ENCODE results near the gene PROX1.

The PROX1 gene

GRCh38 chr1:214004795-214005194 lies 17.0 kb downstream of the PROX1 start:
- Histone ChIP-seq H3K4me3 (ENCODE audit: low read length) (no peak overlapping the region), H2BK15ac (replicated peaks; ENCODE audit: low read depth) (no peak overlapping the region), H3K9ac (ENCODE audit: low read length) (no peak overlapping the region), H2BK5ac (ENCODE audit: low read length) (no peak overlapping the region), H3K4me1 (ENCODE audit: control insufficient read depth, low read depth, low read length) (no peaks in the 10 kb centered on the region), H2AK5ac (ENCODE audit: low read length) (no peak overlapping the region), H4K5ac (ENCODE audit: low read length) (no peak overlapping the region), H3K56ac (ENCODE audit: low read length) (no peak overlapping the region), H3K79me2 (ENCODE audit: control insufficient read depth, insufficient read depth, low read length) (no peaks in the 10 kb centered on the region), H3K27ac (ENCODE audit: low read depth, low read length) (no peak overlapping the region), H3K36me3 (ENCODE audit: control insufficient read depth, insufficient read depth, low read length) (no peaks in the 10 kb centered on the region), H3K23ac (ENCODE audit: low read length) (no peak overlapping the region), H4K8ac (ENCODE audit: low read depth, low read length) (no peak overlapping the region), H3K4ac (ENCODE audit: low read depth, low read length) (no peak overlapping the region), H3K27me3 (ENCODE audit: insufficient read depth, low read length, poor library complexity) (no peaks in the 10 kb centered on the region), H3K79me1 (ENCODE audit: low read length) (no peaks in the 10 kb centered on the region), H3K4me2 (ENCODE audit: low read length) (no peak overlapping the region), H2BK120ac (ENCODE audit: low read depth, low read length) (no peak overlapping the region), H3K18ac (ENCODE audit: low read length) (no peak overlapping the region)
- WGBS (ENCODE audit: extremely low coverage, insufficient coverage, low lambda C conversion rate) = no CpG with 5 or more reads among the region's 4 CpGs
- no peak for DNase-seq

GRCh38 chr1:214005708-214006107 lies 17.9 kb downstream of the PROX1 start:
- Histone ChIP-seq H4K5ac (ENCODE audit: low read length) (no peak overlapping the region), H4K8ac (ENCODE audit: low read depth, low read length) (no peak overlapping the region), H3K9ac (ENCODE audit: low read length) (no peak overlapping the region), H3K79me2 (ENCODE audit: control insufficient read depth, insufficient read depth, low read length) (no peaks in the 10 kb centered on the region), H3K4me1 (ENCODE audit: control insufficient read depth, low read depth, low read length) (no peaks in the 10 kb centered on the region), H3K4ac (ENCODE audit: low read depth, low read length) (no peak overlapping the region), H3K56ac (ENCODE audit: low read length) (no peak overlapping the region), H3K27ac (ENCODE audit: low read depth, low read length) (no peak overlapping the region), H2BK5ac (ENCODE audit: low read length) (no peak overlapping the region), H3K18ac (ENCODE audit: low read length) (no peak overlapping the region), H2BK15ac (replicated peaks; ENCODE audit: low read depth) (no peak overlapping the region), H3K4me3 (ENCODE audit: low read length) (no peak overlapping the region), H3K79me1 (ENCODE audit: low read length) (no peaks in the 10 kb centered on the region), H3K36me3 (ENCODE audit: control insufficient read depth, insufficient read depth, low read length) (no peaks in the 10 kb centered on the region), H2BK120ac (ENCODE audit: low read depth, low read length) (no peak overlapping the region), H3K23ac (ENCODE audit: low read length) (no peak overlapping the region), H3K4me2 (ENCODE audit: low read length) (no peak overlapping the region), H3K27me3 (ENCODE audit: insufficient read depth, low read length, poor library complexity) (no peaks in the 10 kb centered on the region), H2AK5ac (ENCODE audit: low read length) (no peak overlapping the region)
- WGBS (ENCODE audit: extremely low coverage, insufficient coverage, low lambda C conversion rate) = no CpG with 5 or more reads among the region's 3 CpGs
- DNase-seq = no peak

- H3K79me1 ChIP-seq (ENCODE audit: low read length) = no peaks in the 10 kb centered on the region
- H3K18ac ChIP-seq (ENCODE audit: low read length) = no peak overlapping the region
- no peaks in the 10 kb centered on the region for H3K27me3 ChIP-seq (ENCODE audit: insufficient read depth, low read length, poor library complexity)
- no peak overlapping the region for H3K4me3 ChIP-seq (ENCODE audit: low read length)
- H3K56ac ChIP-seq (ENCODE audit: low read length) = no peak overlapping the region
- no peak overlapping the region for H2BK5ac ChIP-seq (ENCODE audit: low read length)
- no peak overlapping the region for H2BK15ac ChIP-seq (replicated peaks; ENCODE audit: low read depth)
- no peak overlapping the region for H2BK120ac ChIP-seq (ENCODE audit: low read depth, low read length)
- no peak for DNase-seq
- no peak overlapping the region for H2AK5ac ChIP-seq (ENCODE audit: low read length)
- no peak overlapping the region for H4K8ac ChIP-seq (ENCODE audit: low read depth, low read length)
- no CpG with 5 or more reads among the region's 3 CpGs for WGBS (ENCODE audit: extremely low coverage, insufficient coverage, low lambda C conversion rate)
- no peaks in the 10 kb centered on the region for H3K79me2 ChIP-seq (ENCODE audit: control insufficient read depth, insufficient read depth, low read length)
- H3K4ac ChIP-seq (ENCODE audit: low read depth, low read length) = no peak overlapping the region
- no peak overlapping the region for H3K9ac ChIP-seq (ENCODE audit: low read length)
- no peak overlapping the region for H3K23ac ChIP-seq (ENCODE audit: low read length)
- H3K4me2 ChIP-seq (ENCODE audit: low read length) = no peak overlapping the region
- H3K27ac ChIP-seq (ENCODE audit: low read depth, low read length) = no peak overlapping the region
- no peak overlapping the region for H4K5ac ChIP-seq (ENCODE audit: low read length)
- H3K36me3 ChIP-seq (ENCODE audit: control insufficient read depth, insufficient read depth, low read length) = no peaks in the 10 kb centered on the region
- no peaks in the 10 kb centered on the region for H3K4me1 ChIP-seq (ENCODE audit: control insufficient read depth, low read depth, low read length)
These were observed 19.1 kb downstream of the PROX1 start for GRCh38 chr1:214006845-214007244.

GRCh38 chr1:214008347-214008746 lies 20.6 kb downstream of the PROX1 start:
- Histone ChIP-seq H3K18ac (ENCODE audit: low read length) (no peak overlapping the region), H3K4me2 (ENCODE audit: low read length) (no peak overlapping the region), H4K5ac (ENCODE audit: low read length) (no peak overlapping the region), H3K4me1 (ENCODE audit: control insufficient read depth, low read depth, low read length) (no peaks in the 10 kb centered on the region), H3K23ac (ENCODE audit: low read length) (no peak overlapping the region), H2AK5ac (ENCODE audit: low read length) (no peak overlapping the region), H3K79me1 (ENCODE audit: low read length) (no peaks in the 10 kb centered on the region), H4K8ac (ENCODE audit: low read depth, low read length) (no peak overlapping the region), H3K4me3 (ENCODE audit: low read length) (no peak overlapping the region), H3K56ac (ENCODE audit: low read length) (no peak overlapping the region), H2BK5ac (ENCODE audit: low read length) (no peak overlapping the region), H3K9ac (ENCODE audit: low read length) (no peak overlapping the region), H3K36me3 (ENCODE audit: control insufficient read depth, insufficient read depth, low read length) (no peaks in the 10 kb centered on the region), H2BK15ac (replicated peaks; ENCODE audit: low read depth) (no peak overlapping the region), H2BK120ac (ENCODE audit: low read depth, low read length) (no peak overlapping the region), H3K27me3 (ENCODE audit: insufficient read depth, low read length, poor library complexity) (no peaks in the 10 kb centered on the region), H3K27ac (ENCODE audit: low read depth, low read length) (no peak overlapping the region), H3K79me2 (ENCODE audit: control insufficient read depth, insufficient read depth, low read length) (no peaks in the 10 kb centered on the region), H3K4ac (ENCODE audit: low read depth, low read length) (no peak overlapping the region)
- no CpG with 5 or more reads among the region's 3 CpGs for WGBS (ENCODE audit: extremely low coverage, insufficient coverage, low lambda C conversion rate)
- no peak for DNase-seq

- H3K4me3 ChIP-seq (ENCODE audit: low read length) = no peak overlapping the region
- H3K27me3 ChIP-seq (ENCODE audit: insufficient read depth, low read length, poor library complexity) = no peaks in the 10 kb centered on the region
- H2BK15ac ChIP-seq (replicated peaks; ENCODE audit: low read depth) = no peak overlapping the region
- H3K9ac ChIP-seq (ENCODE audit: low read length) = no peak overlapping the region
- H4K8ac ChIP-seq (ENCODE audit: low read depth, low read length) = no peak overlapping the region
- no peak overlapping the region for H2AK5ac ChIP-seq (ENCODE audit: low read length)
- no peak overlapping the region for H3K56ac ChIP-seq (ENCODE audit: low read length)
- no peak overlapping the region for H2BK5ac ChIP-seq (ENCODE audit: low read length)
- no peaks in the 10 kb centered on the region for H3K79me1 ChIP-seq (ENCODE audit: low read length)
- no peaks in the 10 kb centered on the region for H3K79me2 ChIP-seq (ENCODE audit: control insufficient read depth, insufficient read depth, low read length)
- no CpG with 5 or more reads among the region's 8 CpGs for WGBS (ENCODE audit: extremely low coverage, insufficient coverage, low lambda C conversion rate)
- H3K4me2 ChIP-seq (ENCODE audit: low read length) = no peak overlapping the region
- DNase-seq = no peak
- H3K23ac ChIP-seq (ENCODE audit: low read length) = no peak overlapping the region
- H3K27ac ChIP-seq (ENCODE audit: low read depth, low read length) = no peak overlapping the region
- no peak overlapping the region for H3K18ac ChIP-seq (ENCODE audit: low read length)
- H3K4ac ChIP-seq (ENCODE audit: low read depth, low read length) = no peak overlapping the region
- H2BK120ac ChIP-seq (ENCODE audit: low read depth, low read length) = no peak overlapping the region
- H4K5ac ChIP-seq (ENCODE audit: low read length) = no peak overlapping the region
- H3K4me1 ChIP-seq (ENCODE audit: control insufficient read depth, low read depth, low read length) = no peaks in the 10 kb centered on the region
- H3K36me3 ChIP-seq (ENCODE audit: control insufficient read depth, insufficient read depth, low read length) = no peaks in the 10 kb centered on the region
These were observed 21.1 kb downstream of the PROX1 start for GRCh38 chr1:214008791-214009422.
